Large intestine (tissue), 3 donors: ENCODE results near the gene PTPRG. TPM values are rescaled to one million over a fixed set of nuclear protein-coding genes. Genes with fewer than 3 reads are reported as not detected.
"Not testable (repeated sequence)": the region's sequence is repeated elsewhere in the genome, so short reads cannot be mapped to it uniquely, and the experiment has no call there.

Experiments
- DNase-seq, 2 donors: peaks; one replicate each; pipeline versions ENCODE4 v3.0.0 to v3.0.0-alpha.2; 2013
- H3K27ac ChIP-seq: one replicate; pipeline ENCODE4 v1.5.1; 2013; ENCODE audit warnings: low read length
- H3K27me3 ChIP-seq: 2 replicates; pipeline ENCODE4 v1.6.1; 2013; ENCODE audit warnings: low read length; ENCODE audit not compliant: control insufficient read depth, insufficient read depth
- H3K36me3 ChIP-seq: 2 replicates; pipeline ENCODE4 v1.6.1; 2013; ENCODE audit warnings: low read length; ENCODE audit not compliant: control insufficient read depth, insufficient read depth
- H3K4me1 ChIP-seq: one replicate; pipeline ENCODE4 v1.6.1; 2013; ENCODE audit warnings: low read length; ENCODE audit not compliant: control insufficient read depth, insufficient read depth
- H3K4me3 ChIP-seq: one replicate; pipeline ENCODE4 v1.5.1; 2013; ENCODE audit warnings: low read length
- H3K9me3 ChIP-seq: one replicate; pipeline ENCODE4 v1.6.1; 2013; ENCODE audit warnings: mild to moderate bottlenecking, low read depth, low read length, moderate library complexity; ENCODE audit not compliant: control insufficient read depth
- WGBS: methylation state at CpG from one replicate; pipeline ENCODE4 v1.1.5; 2013; ENCODE audit warnings: low lambda C conversion rate; ENCODE audit not compliant: insufficient coverage; 5-methylcytosine and 5-hydroxymethylcytosine counted together
- polyA plus RNA-seq: library from polyadenylated mRNA; unstranded; fragments of 120-200 nt; gene quantifications from one replicate; pipeline ENCODE4 v1.2.1, GENCODE V29; 2013

The PTPRG gene
- polyA plus RNA-seq, 1 donor, result 18.3 TPM

GRCh38 chr3:61716693-61717092 lies 155.3 kb downstream of the PTPRG start:
- H3K27me3 ChIP-seq, DNase-seq, H3K4me1 ChIP-seq, H3K4me3 ChIP-seq, H3K9me3 ChIP-seq, H3K36me3 ChIP-seq, H3K27ac ChIP-seq: not testable (repeated sequence)
- whole genome bisulfite sequencing, result no CpG with 5 or more reads among the region's 8 CpGs

DNA sequence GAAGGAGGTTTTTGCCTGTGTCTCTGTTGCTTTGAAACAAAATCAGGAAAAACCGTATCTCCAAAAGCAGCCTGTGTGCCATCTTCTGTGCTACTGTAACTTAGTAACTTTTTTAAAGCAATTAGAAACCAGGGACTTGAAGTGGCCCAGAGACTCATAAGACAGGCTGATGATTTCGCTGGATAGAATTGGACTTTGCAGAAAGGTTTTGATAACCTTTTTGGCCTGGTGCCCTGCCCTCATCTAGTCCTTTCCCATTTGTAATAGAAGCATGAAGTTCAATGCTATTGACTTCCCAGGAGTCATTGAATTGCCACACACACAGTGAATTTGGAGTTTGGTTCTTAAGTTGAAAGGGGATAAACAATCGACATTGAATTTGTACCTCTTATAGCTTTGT lies 157.2 kb downstream of the PTPRG start:
- DNase-seq, result no peak
- Histone ChIP-seq H3K36me3 (no peaks in the 10 kb centered on the region), H3K9me3 (no peaks in the 10 kb centered on the region), H3K27me3 (no peaks in the 10 kb centered on the region), H3K4me1 (no peaks in the 10 kb centered on the region), H3K27ac (no peak overlapping the region), H3K4me3 (no peak overlapping the region)
- WGBS, result no CpG with 5 or more reads among the region's 3 CpGs

DNA sequence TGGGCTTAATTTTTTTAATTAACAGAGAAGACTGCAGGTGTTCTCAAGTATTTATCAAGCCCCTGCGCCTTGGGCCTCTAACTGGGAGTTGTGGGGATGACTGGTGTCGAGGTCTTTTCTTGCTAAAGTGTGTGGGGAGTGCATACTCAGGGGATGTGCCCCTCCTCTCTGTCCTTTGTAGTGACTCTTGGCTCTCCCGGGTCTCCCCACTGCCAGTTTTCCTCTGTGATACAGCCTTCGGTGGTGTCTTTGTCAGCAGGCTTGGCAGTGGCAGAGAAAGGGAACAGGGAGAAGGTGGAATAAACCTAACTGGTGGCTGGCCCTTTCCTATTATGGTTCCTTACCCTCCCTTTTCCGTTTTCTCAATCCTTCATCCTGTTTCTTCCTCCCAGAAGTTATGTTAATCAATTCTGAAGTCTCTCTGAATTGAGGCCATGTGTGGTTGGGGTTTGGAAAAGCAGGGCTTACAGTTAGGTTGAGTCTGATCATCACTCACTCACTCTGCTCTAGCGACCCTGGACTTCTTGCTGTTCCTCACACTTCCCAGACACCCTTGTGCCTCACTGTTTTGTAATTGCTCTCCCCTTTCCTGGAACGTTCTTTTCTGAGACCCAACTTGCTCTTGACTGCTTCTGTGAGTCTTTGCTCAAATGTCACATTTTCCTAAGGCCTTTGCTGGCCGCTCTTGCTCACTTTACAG lies 158.1 kb downstream of the PTPRG start:
- H3K4me3 ChIP-seq, result no peak overlapping the region
- H3K27ac ChIP-seq, result no peak overlapping the region
- H3K36me3 ChIP-seq, result no peaks in the 10 kb centered on the region
- no peaks in the 10 kb centered on the region for H3K4me1 ChIP-seq
- 71% methylated on average over 1 of the region's 8 CpGs for WGBS
- no peaks in the 10 kb centered on the region for H3K27me3 ChIP-seq
- no peak for DNase-seq
- H3K9me3 ChIP-seq, result no peaks in the 10 kb centered on the region

GRCh38 chr3:61723038-61723437 lies 161.7 kb downstream of the PTPRG start:
- H3K36me3 ChIP-seq, result no peaks in the 10 kb centered on the region
- peaks cover 11% of the 10 kb centered on the region for H3K4me1 ChIP-seq
- H3K9me3 ChIP-seq, result no peaks in the 10 kb centered on the region
- H3K27ac ChIP-seq, result no peak overlapping the region
- H3K4me3 ChIP-seq, result no peak overlapping the region
- no peak for DNase-seq
- H3K27me3 ChIP-seq, result no peaks in the 10 kb centered on the region

- no peak for DNase-seq
- H3K36me3 ChIP-seq, result no peaks in the 10 kb centered on the region
- no peak overlapping the region for H3K27ac ChIP-seq
- WGBS, result no CpG with 5 or more reads among the region's 2 CpGs
- H3K27me3 ChIP-seq, result no peaks in the 10 kb centered on the region
- no peaks in the 10 kb centered on the region for H3K9me3 ChIP-seq
- peaks cover 13% of the 10 kb centered on the region for H3K4me1 ChIP-seq
- H3K4me3 ChIP-seq, result no peak overlapping the region
Measured at GRCh38 chr3:61724183-61724582, 162.8 kb downstream of the PTPRG start.

DNA sequence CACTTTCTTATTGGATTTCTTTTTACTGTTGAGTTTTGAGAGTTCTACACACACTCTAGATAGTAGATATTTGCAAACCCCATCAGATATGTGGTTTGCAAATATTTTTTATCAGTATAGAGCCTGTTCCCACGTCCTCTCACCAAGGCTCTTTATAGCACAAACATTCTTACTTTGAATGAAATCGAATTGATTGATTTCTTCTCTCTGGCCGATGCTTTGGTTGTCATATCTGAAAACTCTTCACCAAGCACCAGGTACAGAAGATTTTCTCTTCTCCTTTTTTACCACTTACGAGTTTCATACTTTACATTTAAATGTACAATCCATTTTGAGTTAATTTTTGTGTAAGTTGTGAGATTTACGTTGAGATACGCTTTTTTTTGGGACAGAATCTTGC lies 163.4 kb downstream of the PTPRG start:
- Histone ChIP-seq H3K9me3 (no peaks in the 10 kb centered on the region), H3K4me1 (peaks cover 16% of the 10 kb centered on the region), H3K36me3 (no peaks in the 10 kb centered on the region), H3K27ac (no peak overlapping the region), H3K4me3 (no peak overlapping the region), H3K27me3 (no peaks in the 10 kb centered on the region)
- no peak for DNase-seq
- whole genome bisulfite sequencing, result 70% methylated on average over 2 of the region's 6 CpGs

DNA sequence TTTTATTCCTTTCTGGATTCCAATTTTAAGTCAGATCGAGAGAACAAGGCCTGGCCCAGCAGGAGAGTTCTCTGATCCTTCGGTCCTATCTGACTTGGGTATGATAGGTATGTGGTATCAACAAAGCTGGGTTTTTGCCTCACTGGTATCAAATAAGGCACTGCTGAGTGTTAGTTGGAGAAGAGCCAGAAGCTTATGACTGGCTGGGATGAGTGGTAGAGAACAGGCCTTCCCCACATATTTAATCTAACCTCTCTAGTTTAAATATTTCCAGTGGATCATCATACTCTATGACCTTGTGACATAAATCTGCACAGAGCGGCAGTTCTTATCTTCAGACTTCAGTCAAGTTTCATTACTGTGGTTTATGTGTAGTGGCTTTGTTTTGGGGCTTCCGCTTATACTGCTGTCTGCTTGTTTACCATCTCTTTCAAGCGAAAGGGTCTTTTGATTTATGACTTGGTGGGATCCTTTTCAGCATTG lies 164.5 kb downstream of the PTPRG start:
- no peaks in the 10 kb centered on the region for H3K36me3 ChIP-seq
- H3K4me3 ChIP-seq, result no peak overlapping the region
- no peaks in the 10 kb centered on the region for H3K27me3 ChIP-seq
- peak overlapping the region; percentile 24 for H3K27ac ChIP-seq
- peaks cover 25% of the 10 kb centered on the region for H3K4me1 ChIP-seq
- DNase-seq, result peak; percentile 60 to 80
- H3K9me3 ChIP-seq, result no peaks in the 10 kb centered on the region
- 20% methylated on average over 1 of the region's 5 CpGs for WGBS

GRCh38 chr3:61727435-61727834 lies 166.1 kb downstream of the PTPRG start:
- no peak for DNase-seq
- H3K27ac ChIP-seq, result peak overlapping the region; percentile 7
- H3K4me1 ChIP-seq, result peaks cover 25% of the 10 kb centered on the region
- WGBS, result 67% methylated on average over 2 of the region's 5 CpGs
- H3K4me3 ChIP-seq, result no peak overlapping the region
- no peaks in the 10 kb centered on the region for H3K27me3 ChIP-seq
- no peaks in the 10 kb centered on the region for H3K9me3 ChIP-seq
- H3K36me3 ChIP-seq, result no peaks in the 10 kb centered on the region

DNA sequence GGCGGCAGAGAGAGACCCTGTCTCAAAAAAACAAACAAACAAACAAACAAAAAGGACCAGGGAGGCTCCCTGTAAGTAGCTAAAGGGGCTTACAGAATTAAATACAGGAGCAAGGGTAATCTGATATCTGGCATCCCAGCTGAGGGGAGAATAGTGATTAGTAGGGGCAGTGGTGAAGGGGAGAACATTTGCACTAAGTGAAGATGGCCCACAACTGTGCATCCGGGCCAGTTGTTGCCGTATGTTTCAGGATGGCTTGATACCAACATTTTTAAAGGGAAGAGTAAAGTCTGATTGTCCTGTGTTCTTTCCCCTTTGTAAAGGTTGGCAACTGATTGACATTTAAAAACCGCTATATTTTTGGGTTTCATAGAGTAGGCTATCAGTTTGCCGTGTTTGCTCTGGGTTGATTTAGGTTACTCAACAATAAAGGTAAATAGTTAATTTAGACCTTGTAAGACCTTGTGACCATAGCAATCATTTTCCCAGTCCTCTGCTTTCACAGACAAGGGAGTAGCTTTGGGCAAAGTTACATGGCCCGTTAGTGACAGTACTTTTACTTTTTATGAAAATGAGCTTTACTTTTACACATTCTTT lies 167.8 kb downstream of the PTPRG start:
- no peaks in the 10 kb centered on the region for H3K36me3 ChIP-seq
- peaks cover 30% of the 10 kb centered on the region for H3K4me1 ChIP-seq
- H3K27ac ChIP-seq, result no peak overlapping the region
- DNase-seq, result no peak
- 25% methylated on average over 3 of the region's 6 CpGs for WGBS
- no peak overlapping the region for H3K4me3 ChIP-seq
- no peaks in the 10 kb centered on the region for H3K27me3 ChIP-seq
- no peaks in the 10 kb centered on the region for H3K9me3 ChIP-seq

DNA sequence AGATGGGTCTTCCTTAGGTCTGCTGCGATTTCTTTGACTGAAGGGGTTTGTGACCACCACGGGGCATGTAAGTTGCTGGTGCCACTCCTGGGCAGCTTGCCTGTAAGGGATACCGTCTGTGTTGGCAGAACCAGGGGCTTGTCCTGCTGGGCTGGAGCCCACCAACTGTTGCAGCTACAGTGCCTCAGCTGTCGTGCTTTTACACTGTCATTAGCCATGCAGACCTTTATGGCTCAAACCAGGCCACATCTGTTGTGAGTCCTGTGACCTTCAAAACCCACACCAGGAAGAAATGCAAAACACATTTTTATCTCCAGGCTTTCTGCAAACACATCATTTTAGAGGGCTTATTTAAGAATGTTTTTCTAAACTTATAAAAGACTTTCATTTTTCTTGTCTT lies 168.7 kb downstream of the PTPRG start:
- Histone ChIP-seq H3K4me1 (peaks cover 30% of the 10 kb centered on the region), H3K9me3 (no peaks in the 10 kb centered on the region), H3K27me3 (no peaks in the 10 kb centered on the region), H3K27ac (no peak overlapping the region), H3K4me3 (no peak overlapping the region), H3K36me3 (no peaks in the 10 kb centered on the region)
- peak in 1 of 2 donors; percentile 30 for DNase-seq
- WGBS, result no CpG with 5 or more reads among the region's 4 CpGs
